Measurements from ENCODE around the gene EFNB2. TPM values are rescaled to one million over a fixed set of nuclear protein-coding genes. Genes with fewer than 3 reads are reported as not detected.

Gene EFNB2
- total and polyA plus RNA-seq, 2 donors from 2014 or later = 12.7 to 32.8 TPM

DNA sequence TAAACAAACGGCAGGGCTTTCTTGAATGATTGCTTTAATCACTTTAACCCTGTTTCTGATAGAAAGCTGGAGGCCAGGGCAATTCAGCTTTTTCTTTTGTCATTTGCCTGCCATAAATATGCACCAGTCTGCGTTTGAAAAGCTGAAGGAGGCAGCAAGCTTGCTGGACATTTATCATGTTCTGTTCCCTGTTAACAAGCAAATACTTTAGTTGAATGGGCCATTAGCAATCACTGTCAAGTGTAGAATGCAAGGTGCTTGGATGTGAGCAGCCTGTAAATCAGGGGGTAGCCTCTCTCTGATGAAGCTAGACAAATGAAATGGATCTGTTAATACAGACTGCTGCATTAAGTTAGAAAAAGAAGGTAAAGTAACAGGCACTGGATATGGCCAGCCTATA lies 7.6 kb downstream of the EFNB2 start:
- no peaks in the 10 kb centered on the region for H3K36me3 ChIP-seq (ENCODE audit: control insufficient read depth in 2 of 3, insufficient read depth in 3 of 3, low read length in 3 of 3)
- peaks cover 0 to 8% (median 0%) of the 10 kb centered on the region in 3 donors for H3K4me1 ChIP-seq (ENCODE audit: control insufficient read depth in 2 of 3, insufficient read depth in 2 of 3, low read depth in 1 of 3, low read length in 3 of 3)
- FAIRE-seq (no peak), DNase-seq (peak in 2 of 5 donors; percentile 48 to 60)
- TF ChIP-seq, protein P1, sequence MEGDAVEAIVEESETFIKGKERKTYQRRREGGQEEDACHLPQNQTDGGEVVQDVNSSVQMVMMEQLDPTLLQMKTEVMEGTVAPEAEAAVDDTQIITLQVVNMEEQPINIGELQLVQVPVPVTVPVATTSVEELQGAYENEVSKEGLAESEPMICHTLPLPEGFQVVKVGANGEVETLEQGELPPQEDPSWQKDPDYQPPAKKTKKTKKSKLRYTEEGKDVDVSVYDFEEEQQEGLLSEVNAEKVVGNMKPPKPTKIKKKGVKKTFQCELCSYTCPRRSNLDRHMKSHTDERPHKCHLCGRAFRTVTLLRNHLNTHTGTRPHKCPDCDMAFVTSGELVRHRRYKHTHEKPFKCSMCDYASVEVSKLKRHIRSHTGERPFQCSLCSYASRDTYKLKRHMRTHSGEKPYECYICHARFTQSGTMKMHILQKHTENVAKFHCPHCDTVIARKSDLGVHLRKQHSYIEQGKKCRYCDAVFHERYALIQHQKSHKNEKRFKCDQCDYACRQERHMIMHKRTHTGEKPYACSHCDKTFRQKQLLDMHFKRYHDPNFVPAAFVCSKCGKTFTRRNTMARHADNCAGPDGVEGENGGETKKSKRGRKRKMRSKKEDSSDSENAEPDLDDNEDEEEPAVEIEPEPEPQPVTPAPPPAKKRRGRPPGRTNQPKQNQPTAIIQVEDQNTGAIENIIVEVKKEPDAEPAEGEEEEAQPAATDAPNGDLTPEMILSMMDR (IDR thresholded peaks at IDR 0.05; ENCODE audit: borderline replicate concordance, extremely low read depth, insufficient read depth) = no peak
- H3K27ac ChIP-seq (ENCODE audit: low read depth in 2 of 2, low read length in 2 of 2) = no peak overlapping the region
- H3K4me3 ChIP-seq (ENCODE audit: low read length in 3 of 3) = no peak overlapping the region
- no peak overlapping the region for H3K9ac ChIP-seq (ENCODE audit: low read length in 3 of 3)
- no peaks in the 10 kb centered on the region for H3K27me3 ChIP-seq (ENCODE audit: control insufficient read depth, insufficient read depth, low read length)
- no peaks in the 10 kb centered on the region for H3K9me3 ChIP-seq (ENCODE audit: control insufficient read depth in 2 of 3, insufficient read depth in 1 of 3, low read length in 3 of 3)
- intact Hi-C loops (cut with DNase I) = no loop called here

- FAIRE-seq (no peak), DNase-seq (no peak)
- Histone ChIP-seq H3K36me3 (ENCODE audit: control insufficient read depth in 2 of 3, insufficient read depth in 3 of 3, low read length in 3 of 3) (no peaks in the 10 kb centered on the region), H3K9ac (ENCODE audit: low read length in 3 of 3) (no peak overlapping the region), H3K27me3 (ENCODE audit: control insufficient read depth, insufficient read depth, low read length) (no peaks in the 10 kb centered on the region), H3K9me3 (ENCODE audit: control insufficient read depth in 2 of 3, insufficient read depth in 1 of 3, low read length in 3 of 3) (no peaks in the 10 kb centered on the region), H3K27ac (ENCODE audit: low read depth in 2 of 2, low read length in 2 of 2) (no peak overlapping the region), H3K4me1 (ENCODE audit: control insufficient read depth in 2 of 3, insufficient read depth in 2 of 3, low read depth in 1 of 3, low read length in 3 of 3) (peaks cover 0 to 8% (median 0%) of the 10 kb centered on the region in 3 donors), H3K4me3 (ENCODE audit: low read length in 3 of 3) (no peak overlapping the region)
- TF ChIP-seq, protein P1 (IDR thresholded peaks at IDR 0.05; ENCODE audit: borderline replicate concordance, extremely low read depth, insufficient read depth) = no peak
- intact Hi-C loops (cut with DNase I) = no loop called here
Measured at GRCh38 chr13:106527445-106527801, 8.0 kb downstream of the EFNB2 start.

DNA sequence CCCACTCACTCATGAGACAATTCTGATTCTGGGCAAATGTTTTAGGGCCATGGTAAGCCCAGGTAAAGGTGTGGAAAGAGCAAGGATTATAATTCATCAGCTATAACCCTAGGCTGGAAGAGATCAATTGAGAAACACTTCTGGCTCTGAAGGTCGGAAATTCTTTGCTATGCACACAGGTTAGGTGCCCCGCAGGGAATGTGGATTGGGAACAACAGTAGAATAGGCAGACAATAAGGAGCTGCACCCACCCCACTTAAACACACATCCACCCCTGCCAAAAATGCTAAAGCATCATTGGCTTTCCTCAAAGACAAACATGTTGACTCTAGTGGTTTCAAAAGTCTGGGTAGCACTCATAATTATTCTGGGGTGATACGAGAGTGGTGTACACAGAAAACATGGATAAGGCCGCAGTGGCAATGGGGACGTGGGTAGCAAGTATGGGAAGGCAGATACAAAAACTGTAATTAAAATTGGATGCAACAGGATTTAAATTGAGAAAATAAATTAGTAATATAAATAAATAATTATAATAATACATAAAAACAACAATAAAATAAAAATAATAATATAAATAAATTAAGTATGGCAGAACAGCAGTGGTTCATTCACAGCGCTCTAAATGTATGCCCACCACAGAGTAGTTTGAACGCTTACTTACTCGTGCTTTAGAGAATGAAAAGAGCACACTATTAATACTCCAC lies 8.6 kb downstream of the EFNB2 start:
- no peak for FAIRE-seq
- TF ChIP-seq, protein P1 (IDR thresholded peaks at IDR 0.05; ENCODE audit: borderline replicate concordance, extremely low read depth, insufficient read depth) = no peak
- intact Hi-C loops (cut with DNase I) = no loop called here
- Histone ChIP-seq H3K4me3 (ENCODE audit: low read length in 3 of 3) (no peak overlapping the region), H3K9me3 (ENCODE audit: control insufficient read depth in 2 of 3, insufficient read depth in 1 of 3, low read length in 3 of 3) (no peaks in the 10 kb centered on the region), H3K27ac (ENCODE audit: low read depth in 2 of 2, low read length in 2 of 2) (no peak overlapping the region), H3K27me3 (ENCODE audit: control insufficient read depth, insufficient read depth, low read length) (no peaks in the 10 kb centered on the region), H3K9ac (ENCODE audit: low read length in 3 of 3) (no peak overlapping the region), H3K4me1 (ENCODE audit: control insufficient read depth in 2 of 3, insufficient read depth in 2 of 3, low read depth in 1 of 3, low read length in 3 of 3) (peaks cover 0 to 8% (median 0%) of the 10 kb centered on the region in 3 donors), H3K36me3 (ENCODE audit: control insufficient read depth in 2 of 3, insufficient read depth in 3 of 3, low read length in 3 of 3) (no peaks in the 10 kb centered on the region)
- no peak for DNase-seq
